ENCODE measurements around the gene CWF19L1.

- no peak for TF ChIP-seq POLR2A (IDR thresholded peaks at IDR 0.05; ENCODE audit: insufficient read depth in 1 of 2, low read depth in 2 of 2, low read length in 2 of 2)
- no peak for TF ChIP-seq SIN3B (IDR thresholded peaks at IDR 0.05; ENCODE audit: low read length)
- 0 out of 2 replicates have a peak, but pooled peaks have one; percentile 22 for TF ChIP-seq POLR2AphosphoS5 (IDR thresholded peaks at IDR 0.05; ENCODE audit: low read depth, low read length)
- TF ChIP-seq KDM6A (CRISPR knock-in tag; IDR thresholded peaks at IDR 0.05; ENCODE audit: low read depth), result no peak
- TF ChIP-seq TCF12 (IDR thresholded peaks at IDR 0.05), result no peak
- TF ChIP-seq TCF12 (CRISPR knock-in tag; IDR thresholded peaks at IDR 0.05), result no peak
- no peak for TF ChIP-seq ZNF639 (CRISPR knock-in tag; conservative IDR thresholded peaks at IDR 0.05)
- TF ChIP-seq THAP8 (CRISPR knock-in tag; IDR thresholded peaks at IDR 0.05; ENCODE audit: borderline replicate concordance), result no peak
- no peak for TF ChIP-seq RELA (CRISPR knock-in tag; IDR thresholded peaks at IDR 0.05)
- TF ChIP-seq RBM39 (IDR thresholded peaks at IDR 0.05; ENCODE audit: low read depth, low read length, poor library complexity, severe bottlenecking), result no peak
Measured at GRCh38 chr10:100229819-100230422, 37.5 kb downstream of the CWF19L1 start.

All from HepG2 (cell line).